M059J (cell line): ENCODE measurements around the gene F13A1. TPM values are rescaled to one million over a fixed set of nuclear protein-coding genes. Genes with fewer than 3 reads are reported as not detected.

ENCODE experiments used
- DNase-seq: peaks from one replicate; pipeline ENCODE4 v3.0.0-alpha.2; 2012; ENCODE audit warnings: low read depth
- total RNA-seq: library from RNA; depleted of rRNA; stranded (reverse); fragments of >200 nt; shearing (Covaris generic); gene quantifications from 2 replicates; pipeline ENCODE4 v1.2.3, GENCODE V29; 2014; rRNA removed

The F13A1 gene
- total RNA-seq = not detected in 2 replicates

GRCh38 chr6:6319952-6320811 is at the start of gene F13A1:
TSS of gene F13A1 (minus strand) at chr6:6320662. CDS start at chr6:6318664, 1,998 bp downstream.
- no peak for DNase-seq

DNA sequence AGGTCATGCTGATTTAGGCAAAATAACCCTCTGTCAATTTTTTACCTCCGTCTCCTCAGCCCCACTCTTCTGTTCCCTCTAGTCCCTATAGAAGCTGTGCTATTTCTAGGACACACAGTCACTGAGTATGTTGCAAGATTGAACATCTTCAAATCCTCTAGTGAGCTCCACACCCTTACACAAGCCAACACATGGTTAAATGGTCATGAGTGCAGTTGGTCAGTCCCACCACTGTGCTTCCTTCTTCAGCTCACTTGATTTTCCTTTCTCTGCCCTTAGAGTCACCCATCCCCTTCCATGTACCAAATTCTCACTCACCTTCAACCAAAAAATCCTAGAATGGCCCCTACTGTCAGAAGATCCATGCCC is 48.2 kb upstream of the F13A1 start:
- DNase-seq = no peak

DNA sequence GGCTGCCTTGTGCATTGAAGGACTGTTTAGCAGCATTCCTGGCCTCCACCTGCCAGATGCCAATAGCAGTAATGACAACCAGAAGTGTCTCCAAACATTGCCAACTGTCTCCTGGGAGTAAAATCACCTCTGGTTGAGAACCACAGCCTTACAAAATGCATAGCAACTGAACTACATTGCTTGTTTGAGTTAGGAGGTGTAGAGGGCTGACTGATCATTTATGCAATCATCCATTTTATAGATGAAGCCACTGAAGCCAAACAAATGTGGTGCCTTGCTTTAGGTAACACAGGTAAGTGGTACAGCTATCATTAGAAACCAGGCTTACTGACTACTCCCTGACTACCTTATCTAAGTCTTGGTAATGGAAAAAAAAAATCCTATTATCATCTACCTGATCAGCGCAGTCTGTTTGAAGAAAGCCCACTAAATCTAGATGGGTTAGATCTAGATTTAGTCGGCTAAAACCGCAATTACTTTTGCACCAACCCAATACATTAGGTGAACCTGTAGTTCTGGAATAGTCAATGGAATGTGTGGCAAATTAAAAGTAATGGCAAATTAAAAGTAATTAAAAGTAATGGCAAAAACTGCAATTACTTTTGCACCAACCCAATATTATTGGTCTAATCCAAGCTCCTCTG is 47.7 kb upstream of the F13A1 start:
- DNase-seq = no peak

- DNase-seq = no peak
These were observed 46.3 kb upstream of the F13A1 start for GRCh38 chr6:6366803-6367202.

DNA sequence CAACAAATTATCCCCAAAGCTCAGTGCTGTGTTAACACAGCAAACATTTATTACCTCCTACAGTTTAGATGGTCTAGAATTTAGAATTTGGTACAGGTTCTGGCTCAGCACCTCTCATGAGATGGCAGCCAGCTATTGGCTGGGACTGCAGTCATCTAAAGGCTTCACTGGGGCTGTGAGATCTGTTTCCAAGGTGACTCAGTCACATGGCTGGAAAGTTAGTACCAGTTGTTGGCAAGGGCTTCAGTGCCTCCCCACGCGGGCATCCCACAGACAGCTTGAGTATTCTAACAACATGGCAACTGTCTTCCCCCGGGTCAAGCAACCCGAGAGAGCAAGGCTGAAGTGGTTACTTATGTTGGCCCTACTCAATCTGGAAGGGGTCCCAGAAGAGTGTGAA is 44.8 kb upstream of the F13A1 start:
- no peak for DNase-seq

DNA sequence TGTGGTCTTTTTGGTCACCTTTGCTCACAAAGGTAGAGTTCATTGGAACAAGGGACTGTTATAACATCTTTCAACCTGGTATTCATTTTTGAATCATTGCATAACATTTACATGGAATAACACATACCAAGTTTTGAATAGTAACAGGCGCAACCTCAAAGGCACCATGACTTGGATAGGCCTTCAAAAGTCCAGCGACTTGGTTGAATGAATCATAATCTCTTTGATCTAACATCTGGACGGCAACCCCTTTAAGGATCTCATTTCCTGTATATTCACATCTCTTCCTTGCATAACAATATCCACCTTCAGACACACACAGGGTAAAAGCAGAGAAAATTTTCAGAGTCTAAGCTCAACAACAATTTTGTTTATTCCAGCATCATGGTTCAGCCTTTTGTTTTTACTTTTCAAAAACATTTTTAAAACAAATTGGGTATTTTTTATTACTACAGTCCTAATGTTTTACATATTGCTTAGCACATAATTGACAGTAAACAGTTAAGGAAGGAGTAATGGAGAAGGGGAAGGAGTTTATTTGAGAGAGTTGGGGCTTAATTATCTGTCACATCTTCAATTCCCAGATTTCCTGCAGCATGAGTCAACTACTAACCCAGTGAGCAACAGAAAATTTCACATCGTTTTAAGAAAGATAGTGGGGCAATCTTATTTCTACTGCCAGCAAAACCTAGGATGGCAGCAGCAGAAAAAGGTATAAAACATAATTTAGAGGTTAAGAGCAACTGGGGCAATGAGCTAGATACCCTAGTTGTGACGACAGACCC is 41.8 kb upstream of the F13A1 start:
- DNase-seq = no peak

- no peak for DNase-seq
These were observed 37.1 kb upstream of the F13A1 start for GRCh38 chr6:6357530-6357929.

GRCh38 chr6:6357032-6357431 is 36.6 kb upstream of the F13A1 start:
- no peak for DNase-seq

GRCh38 chr6:6352772-6353171 is 32.3 kb upstream of the F13A1 start:
- no peak for DNase-seq

DNA sequence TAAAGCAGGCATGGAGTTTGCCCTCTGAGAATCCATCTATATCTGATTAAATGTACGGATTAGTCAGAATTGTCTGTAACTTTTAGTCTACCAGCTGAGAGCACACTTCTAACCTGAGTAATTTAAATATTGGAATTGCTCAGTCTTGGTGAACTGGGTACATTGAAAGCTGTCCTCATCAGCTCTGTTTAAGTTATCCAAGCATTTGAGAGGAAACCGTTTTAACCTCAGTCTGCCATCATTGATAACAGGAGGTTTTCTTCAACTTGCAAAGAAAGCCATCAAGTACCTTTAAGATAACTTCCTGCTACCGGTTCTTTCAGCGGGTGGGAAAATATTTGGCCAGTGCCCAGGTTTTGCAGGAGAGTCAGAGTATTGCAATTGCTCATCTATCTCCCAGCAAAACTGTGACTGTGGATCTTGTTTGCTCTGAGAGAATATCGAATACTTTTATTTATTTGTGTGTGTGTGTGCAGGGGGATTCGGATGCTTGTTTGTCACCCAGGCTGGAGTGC is 31.1 kb upstream of the F13A1 start:
- DNase-seq = peak; percentile 9

DNA sequence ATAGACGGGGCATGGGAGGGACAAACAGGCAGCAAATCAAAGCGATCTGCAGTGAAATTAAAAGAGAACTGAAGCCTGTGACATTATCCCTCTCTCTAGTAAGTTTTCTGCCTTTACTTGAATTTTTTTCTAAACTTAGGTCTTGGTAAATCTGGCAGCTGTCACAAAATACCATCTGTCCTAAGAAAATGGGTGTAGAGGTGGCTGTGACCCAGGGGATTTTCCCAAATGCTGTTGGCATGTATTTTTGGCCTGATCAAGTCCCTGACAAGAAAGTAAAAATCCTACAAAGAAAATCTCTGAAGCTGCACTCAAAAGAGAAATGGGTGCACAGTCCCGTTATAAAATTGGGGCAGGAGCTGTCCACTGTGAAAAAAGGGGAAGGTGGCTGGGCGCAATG is 30.2 kb upstream of the F13A1 start:
- no peak for DNase-seq

DNA sequence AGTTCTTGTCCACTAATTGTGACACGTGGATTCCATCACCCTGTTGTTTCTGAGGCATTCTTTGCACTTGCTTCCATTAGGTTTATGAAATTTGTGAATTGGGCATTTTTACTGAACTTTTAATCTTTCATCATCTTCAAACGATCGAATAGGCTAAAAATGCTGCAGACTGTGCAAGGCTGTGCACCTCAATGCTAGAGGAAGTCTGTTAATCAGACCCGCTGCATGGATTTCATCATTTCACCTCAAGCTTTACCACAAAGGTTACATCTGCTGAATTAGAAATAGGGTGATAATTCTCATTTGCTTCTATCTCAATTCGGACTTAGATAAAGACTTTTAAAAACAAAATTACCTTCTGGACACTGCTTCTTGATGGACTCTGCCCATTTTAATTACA is 27.8 kb upstream of the F13A1 start:
- DNase-seq = no peak

GRCh38 chr6:6346427-6347023 is 26.1 kb upstream of the F13A1 start:
- no peak for DNase-seq

DNA sequence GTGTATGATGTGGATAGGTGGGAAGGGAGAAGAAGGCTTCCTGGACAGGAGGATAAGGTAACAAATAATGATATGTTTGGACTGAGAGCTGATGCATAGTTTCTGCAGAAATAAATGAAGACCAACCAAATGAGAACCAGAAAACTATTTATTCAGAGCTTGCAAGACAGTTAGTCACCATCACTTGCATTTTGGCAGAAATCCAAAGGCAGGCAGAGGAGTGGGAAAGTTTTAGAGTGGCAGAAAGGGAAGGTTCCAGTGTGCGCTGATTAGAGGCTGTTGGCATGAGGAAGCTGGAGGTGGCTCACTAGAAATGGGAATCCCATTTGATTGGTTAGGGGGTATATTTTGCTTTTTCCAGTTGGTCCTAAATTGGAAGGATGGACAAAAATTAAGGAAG is 13.0 kb upstream of the F13A1 start:
- peak; percentile 44 for DNase-seq

DNA sequence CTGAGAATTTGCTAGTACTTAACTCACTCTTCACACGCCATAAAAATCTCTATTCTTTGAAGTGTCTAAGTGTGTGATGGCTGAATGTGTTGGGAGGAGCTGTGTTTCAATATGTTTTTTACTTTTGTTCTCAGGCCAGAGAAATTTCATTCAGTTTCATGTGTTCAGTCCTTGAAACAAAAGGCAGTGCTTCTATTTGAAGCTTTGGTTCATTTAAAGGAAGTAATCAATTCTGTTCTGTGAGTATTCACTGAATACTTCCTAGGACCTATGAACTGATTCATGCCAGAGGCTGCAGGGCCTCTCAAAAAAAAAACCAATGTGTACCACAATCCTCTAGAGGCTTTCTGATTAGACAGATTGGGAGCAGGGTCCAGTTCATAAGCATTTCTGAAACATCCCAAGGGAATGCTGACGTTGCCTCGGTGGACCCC is 12.4 kb upstream of the F13A1 start:
- no peak for DNase-seq

DNA sequence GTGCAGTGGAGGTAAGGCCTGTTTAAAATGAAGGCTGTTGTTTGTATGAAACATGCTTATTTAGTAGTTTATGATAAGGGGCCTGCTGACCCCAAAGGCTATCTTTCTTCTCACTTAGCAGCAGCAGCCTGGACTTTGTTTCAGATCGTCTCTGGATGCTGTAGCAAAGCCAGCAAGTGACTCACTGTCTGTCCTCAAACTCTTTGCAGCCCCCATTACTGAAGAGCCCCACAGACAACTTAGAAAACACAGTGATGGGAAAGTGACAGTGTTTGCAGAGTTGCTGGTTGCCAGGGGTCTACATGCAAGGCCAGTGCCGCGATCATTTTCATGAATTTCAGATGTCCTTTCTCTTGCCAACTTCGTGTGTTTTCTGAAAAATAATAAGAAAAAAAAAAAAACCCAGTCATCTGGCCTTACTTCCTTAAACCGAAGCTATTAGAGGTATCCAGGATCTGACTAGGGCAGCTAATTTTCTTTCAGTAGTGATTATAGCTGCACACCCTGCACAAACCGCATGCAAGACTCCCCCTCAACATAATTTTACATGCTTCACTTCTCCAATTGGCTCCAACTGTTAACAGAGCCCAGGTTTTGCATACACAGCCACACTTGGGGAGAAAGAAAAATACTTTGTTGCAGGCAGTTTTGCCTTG is 11.6 kb upstream of the F13A1 start:
- DNase-seq = no peak

DNA sequence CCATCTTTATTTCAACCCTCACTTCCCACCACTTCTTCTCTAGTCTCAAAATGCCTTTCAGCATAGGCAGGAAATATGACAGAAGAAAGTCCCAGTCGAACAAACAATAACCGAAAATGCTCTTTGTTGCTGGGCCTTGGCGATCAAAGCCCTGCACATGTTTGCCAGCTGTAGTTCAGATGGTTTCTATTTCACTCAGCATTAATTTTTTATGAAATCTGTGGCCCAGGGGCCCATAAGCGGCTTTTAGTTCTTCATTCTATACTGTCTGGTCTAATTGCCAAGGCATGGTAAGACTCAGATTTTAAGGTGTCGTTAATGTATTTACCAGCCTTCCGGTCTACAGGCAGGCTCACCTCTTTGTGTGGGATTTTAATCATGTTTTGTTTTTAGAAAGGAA is 10.9 kb upstream of the F13A1 start:
- no peak for DNase-seq

- DNase-seq = no peak
These were observed 9.9 kb upstream of the F13A1 start for GRCh38 chr6:6330407-6330806.

DNA sequence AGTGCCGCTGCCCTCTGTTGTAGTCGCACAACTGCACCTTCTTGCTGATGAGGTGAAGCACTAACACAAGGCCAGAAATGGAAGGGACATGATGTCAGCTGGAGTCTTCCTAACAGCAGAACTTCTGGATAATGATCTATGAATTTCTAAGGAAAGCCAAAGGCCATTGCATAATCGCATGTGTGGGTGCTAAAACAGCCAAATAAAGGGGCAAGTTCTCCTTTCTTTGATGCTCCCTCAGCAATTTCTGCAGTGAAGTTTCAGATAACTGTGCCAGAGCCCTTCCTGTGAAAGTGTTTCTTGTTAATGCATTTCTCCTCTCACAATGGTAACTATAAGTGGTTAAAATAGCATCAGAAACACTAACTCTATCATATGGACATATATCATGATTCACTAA is 8.0 kb upstream of the F13A1 start:
- DNase-seq = no peak

- no peak for DNase-seq
These were observed 2.9 kb upstream of the F13A1 start for GRCh38 chr6:6323352-6323751.

GRCh38 chr6:6320901-6321300 is 439 bp upstream of the F13A1 start:
- peak; percentile 72 for DNase-seq
